HG02852 (cell line): ENCODE data around the gene ATP6V1G3.
"Not testable (repeated sequence)": the region's sequence is repeated elsewhere in the genome, so short reads cannot be mapped to it uniquely, and the experiment has no call there.

Source experiments
- ATAC-seq: cut with Tn5 transposase; IDR thresholded peaks from one replicate; pipeline ENCODE4 v1.9.1; 2021; ENCODE audit warnings: mild to moderate bottlenecking, moderate library complexity; ENCODE audit not compliant: unreplicated experiment

The ATP6V1G3 gene

GRCh38 chr1:198498103-198498385 lies 42.4 kb downstream of the ATP6V1G3 start:
- no peak for ATAC-seq

GRCh38 chr1:198497326-198498102 lies 43.0 kb downstream of the ATP6V1G3 start:
- no peak for ATAC-seq

GRCh38 chr1:198496216-198497143 lies 44.0 kb downstream of the ATP6V1G3 start:
- no peak for ATAC-seq

- ATAC-seq, result no peak
Observed at GRCh38 chr1:198495631-198496030, 44.8 kb downstream of the ATP6V1G3 start.

GRCh38 chr1:198494658-198495103 lies 45.8 kb downstream of the ATP6V1G3 start:
- ATAC-seq, result no peak

- no peak for ATAC-seq
Observed at GRCh38 chr1:198494139-198494538, 46.3 kb downstream of the ATP6V1G3 start.

- no peak for ATAC-seq
Observed at GRCh38 chr1:198493329-198493728, 47.2 kb downstream of the ATP6V1G3 start.

GRCh38 chr1:198492872-198493271 lies 47.6 kb downstream of the ATP6V1G3 start:
- no peak for ATAC-seq

- no peak for ATAC-seq
Observed at GRCh38 chr1:198491596-198491995, 48.9 kb downstream of the ATP6V1G3 start.

GRCh38 chr1:198491028-198491427 lies 49.5 kb downstream of the ATP6V1G3 start:
- ATAC-seq, result no peak

GRCh38 chr1:198490224-198490623 lies 50.3 kb downstream of the ATP6V1G3 start:
- ATAC-seq, result no peak

GRCh38 chr1:198486903-198487302 lies 53.6 kb downstream of the ATP6V1G3 start:
- ATAC-seq, result no peak

GRCh38 chr1:198483645-198484044 lies 56.8 kb downstream of the ATP6V1G3 start:
- ATAC-seq, result no peak

GRCh38 chr1:198483006-198483405 lies 57.5 kb downstream of the ATP6V1G3 start:
- no peak for ATAC-seq

GRCh38 chr1:198481661-198482060 lies 58.8 kb downstream of the ATP6V1G3 start:
- ATAC-seq, result no peak

GRCh38 chr1:198480876-198481275 lies 59.6 kb downstream of the ATP6V1G3 start:
- ATAC-seq, result no peak

GRCh38 chr1:198477354-198477753 lies 63.1 kb downstream of the ATP6V1G3 start:
- ATAC-seq, result not testable (repeated sequence)
